HG03565 (cell line): ENCODE results near the gene IGF2.

Source experiments
- ATAC-seq: cut with Tn5 transposase; IDR thresholded peaks from one replicate; pipeline ENCODE4 v1.9.1; 2021; ENCODE audit warnings: mild to moderate bottlenecking, moderate library complexity; ENCODE audit not compliant: unreplicated experiment

IGF2 gene

GRCh38 chr11:2169626-2170570 is 30.7 kb upstream of the IGF2 start:
- no peak for ATAC-seq

GRCh38 chr11:2169005-2169378 is 29.8 kb upstream of the IGF2 start:
- no peak for ATAC-seq

GRCh38 chr11:2168286-2169004 is 29.3 kb upstream of the IGF2 start:
- no peak for ATAC-seq

- ATAC-seq: no peak
Measured at GRCh38 chr11:2167141-2168045, 28.2 kb upstream of the IGF2 start.

- no peak for ATAC-seq
Measured at GRCh38 chr11:2166091-2166851, 27.1 kb upstream of the IGF2 start.

GRCh38 chr11:2165571-2165970 is 26.4 kb upstream of the IGF2 start:
- no peak for ATAC-seq

GRCh38 chr11:2164861-2165555 is 25.8 kb upstream of the IGF2 start:
- no peak for ATAC-seq

- ATAC-seq: no peak
Measured at GRCh38 chr11:2164081-2164480, 24.9 kb upstream of the IGF2 start.

GRCh38 chr11:2163428-2163978 is 24.3 kb upstream of the IGF2 start:
- no peak for ATAC-seq

GRCh38 chr11:2160736-2161259 is 21.6 kb upstream of the IGF2 start, which contains the start of gene INS:
INS (minus strand) TSS chr11:2161209; CDS start chr11:2160971, 238 bp downstream.
- ATAC-seq: no peak

GRCh38 chr11:2159536-2160413 is 20.6 kb upstream of the IGF2 start:
- no peak for ATAC-seq

GRCh38 chr11:2158966-2159365 is 19.8 kb upstream of the IGF2 start:
- ATAC-seq: no peak

GRCh38 chr11:2158296-2158737 is 19.1 kb upstream of the IGF2 start:
- no peak for ATAC-seq

GRCh38 chr11:2157294-2158040 is 18.3 kb upstream of the IGF2 start:
- no peak for ATAC-seq

GRCh38 chr11:2156416-2157182 is 17.4 kb upstream of the IGF2 start:
- no peak for ATAC-seq

- no peak for ATAC-seq
Measured at GRCh38 chr11:2155511-2155910, 16.3 kb upstream of the IGF2 start.

- ATAC-seq: no peak
Measured at GRCh38 chr11:2154889-2155288, 15.7 kb upstream of the IGF2 start.
